Cerebellar nuclear complex (tissue), 1 donor: Measurements from ENCODE around the gene SLC19A1.
"Not testable (repeated sequence)": the region's sequence is repeated elsewhere in the genome, so short reads cannot be mapped to it uniquely, and the experiment has no call there.

ENCODE experiments used
- DNase-seq, 2 experiments: peaks; one replicate each; lab custom pipeline; 2025; lab: John Stamatoyannopoulos, UW

SLC19A1 gene

DNA sequence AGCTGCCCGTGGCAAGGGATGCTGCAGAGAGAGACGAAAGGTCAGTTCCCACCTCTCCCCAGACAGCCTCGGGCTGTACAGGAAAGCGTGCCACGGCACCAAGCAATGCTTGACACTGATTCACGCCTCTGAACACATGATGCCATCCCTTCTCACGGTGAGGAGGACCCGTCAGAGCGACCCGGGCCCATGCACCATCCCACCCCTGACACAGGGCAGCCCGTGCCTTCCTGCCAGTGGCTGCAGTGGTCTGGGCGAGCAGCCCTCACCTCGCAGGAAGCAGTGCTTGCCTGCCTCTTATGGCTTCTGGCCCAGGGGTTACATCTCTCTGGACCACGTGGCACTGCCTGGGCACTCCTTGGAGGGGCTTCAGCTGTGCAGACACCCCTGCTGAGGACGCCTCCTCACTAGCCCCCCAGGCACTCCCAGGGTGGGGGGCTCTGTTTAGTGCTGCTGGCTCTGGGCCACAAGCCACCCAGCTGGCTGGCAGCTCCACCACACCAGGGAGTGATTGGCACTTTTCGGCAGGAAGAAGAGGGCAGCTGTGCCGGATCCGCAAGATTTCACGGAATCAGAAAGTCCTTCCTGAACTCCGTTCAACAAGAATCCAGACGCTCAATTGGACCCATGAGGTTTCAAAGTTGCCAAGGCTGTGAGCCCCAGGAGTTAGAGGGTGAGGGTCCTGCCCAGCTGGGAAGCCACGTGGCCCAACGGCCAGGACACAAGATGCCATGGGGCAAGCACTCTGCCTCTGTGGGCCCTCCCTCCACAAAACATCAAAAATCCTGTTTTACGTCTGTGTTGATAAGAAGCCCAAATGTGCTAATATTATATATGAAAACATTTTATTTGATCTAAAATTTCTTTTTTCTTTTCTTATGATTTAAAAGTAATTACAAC lies 34.8 kb upstream of the SLC19A1 start:
- DNase-seq = no peak

DNA sequence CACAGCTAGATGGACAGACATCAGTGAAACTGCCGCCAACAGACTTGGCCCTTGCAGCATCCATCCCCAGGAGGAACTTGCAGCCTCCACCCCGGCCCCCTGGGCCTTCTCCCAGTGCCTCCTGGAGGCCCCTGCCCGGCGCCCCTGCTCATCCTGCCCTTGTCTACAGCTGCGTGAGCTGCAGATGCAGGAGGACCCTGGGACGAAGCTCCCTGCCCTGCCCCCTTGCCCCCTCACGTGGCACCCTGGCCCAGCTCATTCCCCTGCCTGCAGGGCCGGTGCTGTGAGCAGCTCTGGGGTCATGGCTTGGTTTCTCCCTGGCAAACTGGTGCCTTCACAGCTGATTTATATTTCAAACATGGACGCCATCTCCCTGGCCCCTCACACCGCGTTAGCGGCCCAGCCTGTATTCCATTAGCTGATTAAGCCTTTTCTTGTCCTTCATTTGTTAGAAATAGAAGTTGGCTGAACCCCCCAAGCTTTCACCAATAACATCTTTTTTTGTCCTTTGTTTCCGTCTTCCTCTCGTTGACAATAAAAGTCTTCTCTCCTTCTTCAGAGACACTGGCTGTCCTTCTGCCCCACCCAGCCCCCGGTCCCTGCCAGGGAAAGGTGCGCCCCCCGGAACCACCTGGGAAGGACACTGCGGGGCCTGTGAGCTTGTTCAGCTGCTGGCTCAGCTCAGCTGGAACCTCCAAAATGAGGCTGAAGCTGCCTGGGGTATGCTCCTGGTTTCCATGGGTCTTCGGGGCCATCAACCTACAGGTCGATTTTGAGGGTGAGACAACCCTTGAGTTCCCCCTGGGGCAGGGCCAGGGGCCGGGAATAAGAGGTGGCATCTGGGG lies 34.0 kb upstream of the SLC19A1 start:
- DNase-seq = no peak

DNA sequence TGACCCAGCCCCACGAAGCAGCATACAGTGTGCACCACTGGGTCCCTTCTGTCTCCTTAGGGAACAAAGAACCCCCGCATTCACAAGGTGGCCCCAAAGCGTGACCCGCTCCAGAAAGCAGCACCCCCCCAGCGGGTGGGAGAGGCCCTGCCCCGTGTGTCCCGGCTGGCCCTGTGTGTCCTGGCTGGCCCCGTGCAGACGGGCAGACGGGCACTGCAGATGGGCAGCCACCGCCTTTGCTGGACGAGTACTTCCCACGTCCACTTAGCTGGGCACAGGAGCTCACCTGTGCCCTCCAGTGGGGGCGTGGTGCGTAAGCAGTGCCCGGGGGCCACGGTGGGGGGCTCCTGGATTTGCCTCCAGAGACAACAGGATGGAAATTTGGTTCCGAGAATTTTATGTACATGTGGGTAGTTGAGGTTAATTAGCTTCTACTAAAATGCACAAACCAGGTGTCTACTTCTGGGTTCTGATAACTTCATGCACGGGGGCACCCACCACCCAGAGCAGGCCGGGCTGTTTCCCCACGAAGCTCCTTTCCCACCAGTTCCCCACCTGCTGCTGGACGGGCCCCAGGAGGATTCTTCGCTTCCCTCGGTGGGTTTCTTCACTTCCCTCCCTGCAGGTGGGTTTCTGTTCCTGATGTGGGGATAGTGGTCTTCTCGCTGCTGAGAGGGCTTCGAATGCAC lies 33.2 kb upstream of the SLC19A1 start:
- no peak for DNase-seq

DNA sequence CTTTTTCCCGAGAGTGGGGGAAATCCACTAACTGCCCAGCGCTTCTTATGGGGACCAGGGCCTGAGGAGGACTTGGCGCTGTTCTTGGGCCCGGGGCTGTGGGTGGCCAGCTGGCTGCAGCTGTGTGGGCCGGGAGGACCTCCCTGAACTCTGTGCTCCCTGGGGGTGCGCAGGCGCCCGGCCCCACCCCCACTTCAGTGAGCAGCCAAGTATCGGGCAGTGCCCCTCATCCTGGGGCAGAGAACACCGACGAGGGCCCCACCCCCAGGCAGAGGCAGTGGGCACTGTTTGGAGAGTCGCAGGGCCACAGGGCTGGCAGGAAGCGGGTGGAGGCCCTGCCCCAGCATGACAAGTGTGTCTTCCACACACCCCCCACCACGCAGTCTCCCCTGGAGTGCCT lies 32.5 kb upstream of the SLC19A1 start:
- DNase-seq = no peak

DNA sequence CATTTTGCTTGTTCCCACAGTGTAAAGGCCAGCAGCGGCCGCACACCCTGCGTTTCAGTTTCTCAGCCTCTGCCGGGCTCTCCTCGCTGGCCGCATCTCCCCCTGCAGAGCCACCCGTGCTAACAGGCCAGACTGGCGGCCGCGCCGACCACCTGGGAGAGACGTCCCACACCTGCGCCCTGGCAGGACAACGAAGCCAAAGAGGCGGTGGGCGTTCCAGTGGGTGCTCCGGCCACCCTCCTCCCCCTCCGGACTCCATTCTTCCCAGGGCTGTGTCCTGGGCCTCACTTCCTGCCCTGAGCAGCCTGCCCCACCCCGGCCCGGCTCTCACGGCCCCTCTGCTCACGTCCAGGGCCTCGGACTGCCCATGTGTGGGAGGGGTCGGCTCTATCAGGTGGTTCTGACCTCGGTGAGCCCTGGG lies 31.9 kb upstream of the SLC19A1 start:
- no peak for DNase-seq

DNA sequence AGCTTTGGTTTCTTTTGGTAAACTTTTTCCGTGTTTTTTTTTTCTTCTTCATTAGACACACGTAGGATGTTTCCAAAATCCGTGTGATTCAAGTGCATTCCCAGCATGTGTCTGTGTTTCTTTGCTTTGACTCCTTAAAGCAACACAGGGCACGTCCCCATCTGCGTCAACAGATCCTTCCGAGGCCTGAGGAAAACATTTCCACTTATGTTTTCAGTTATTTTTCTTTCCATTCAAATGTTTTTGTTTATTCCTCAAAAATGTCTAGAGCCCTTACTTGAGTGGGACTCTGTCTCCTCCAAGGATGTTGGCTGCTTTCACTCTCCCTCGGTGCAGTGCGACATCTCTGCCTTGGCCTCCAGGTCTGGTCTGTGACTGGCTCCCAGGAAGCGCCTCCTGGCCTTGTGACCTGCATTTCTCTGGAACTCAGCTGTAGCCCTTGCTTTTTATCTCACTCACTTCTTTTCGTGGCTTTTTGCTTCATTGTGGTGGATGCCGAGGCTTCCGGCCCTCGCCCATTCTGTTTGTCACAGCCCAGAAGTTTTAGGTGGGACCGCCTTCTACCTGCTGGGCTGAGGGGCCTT lies 31.3 kb upstream of the SLC19A1 start:
- DNase-seq = no peak

DNA sequence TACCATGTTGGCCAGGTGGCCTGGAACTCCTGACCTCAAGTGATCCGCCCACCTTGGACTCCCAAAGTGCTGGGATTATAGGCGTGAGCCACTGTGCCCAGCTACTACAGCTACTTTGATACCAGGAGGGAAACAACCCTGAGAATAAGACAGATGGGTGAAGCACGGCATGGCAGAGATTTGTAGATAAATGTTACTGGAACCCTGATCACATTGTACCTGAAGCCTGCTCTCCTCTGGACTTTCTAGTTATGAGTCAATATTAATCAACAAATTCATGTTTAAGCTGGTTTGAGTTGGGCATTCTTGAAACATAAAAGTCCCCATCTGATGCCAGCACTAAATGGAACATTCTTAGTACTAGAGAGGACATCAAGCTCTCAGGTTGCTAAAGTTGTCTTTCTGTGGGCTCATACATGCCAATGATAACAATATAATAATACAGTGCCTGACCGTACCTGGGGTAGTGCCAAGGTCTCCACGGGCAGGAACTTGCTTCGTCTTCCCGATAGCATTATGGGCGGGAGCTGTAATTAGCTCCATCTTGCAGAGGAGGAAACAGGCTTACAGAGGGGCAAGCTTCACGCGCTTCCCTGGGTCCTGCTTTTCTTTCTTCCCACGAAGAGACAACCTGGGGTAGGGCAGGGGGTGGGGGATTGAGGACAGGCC lies 30.7 kb upstream of the SLC19A1 start:
- no peak for DNase-seq

DNA sequence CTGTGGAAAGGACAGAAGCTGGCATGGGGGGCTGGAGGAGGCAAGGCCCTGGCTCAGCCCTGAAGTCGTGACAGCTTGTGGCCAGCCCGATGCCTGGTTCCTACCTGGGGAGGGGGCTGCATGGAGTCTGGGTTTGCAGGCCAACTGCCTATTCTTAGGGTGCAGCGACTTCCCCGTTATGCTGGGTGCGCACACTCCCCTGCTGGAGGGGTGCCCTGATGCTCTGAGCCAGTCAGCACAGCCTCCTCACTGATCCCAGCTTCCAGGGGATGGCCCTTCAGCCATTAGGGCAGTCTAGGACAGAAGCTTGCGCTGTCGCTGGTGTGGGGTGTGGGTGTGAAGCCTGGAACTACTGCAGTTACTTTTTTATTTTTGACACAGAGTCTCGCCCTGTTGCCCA lies 30.0 kb upstream of the SLC19A1 start:
- no peak for DNase-seq

DNA sequence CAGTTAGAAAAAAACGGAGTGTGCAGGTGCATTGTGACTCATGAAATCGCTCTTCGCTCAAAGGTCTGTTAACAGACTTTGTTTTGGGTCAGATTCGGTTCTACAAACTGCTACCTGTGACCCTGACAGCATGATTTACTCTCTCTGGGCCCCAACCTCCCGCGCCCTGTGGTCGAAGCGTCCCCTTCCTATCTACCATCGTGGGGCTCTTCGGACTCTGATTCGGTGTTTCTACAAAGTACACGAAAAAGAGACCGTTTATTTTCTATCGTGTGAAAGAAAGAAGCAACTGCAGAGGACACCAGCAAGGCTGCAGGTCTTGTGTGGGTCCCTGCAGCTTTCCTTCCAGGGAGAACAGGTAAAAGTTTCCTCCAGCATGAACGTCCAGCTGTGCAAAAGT lies 29.4 kb upstream of the SLC19A1 start:
- DNase-seq = no peak

DNA sequence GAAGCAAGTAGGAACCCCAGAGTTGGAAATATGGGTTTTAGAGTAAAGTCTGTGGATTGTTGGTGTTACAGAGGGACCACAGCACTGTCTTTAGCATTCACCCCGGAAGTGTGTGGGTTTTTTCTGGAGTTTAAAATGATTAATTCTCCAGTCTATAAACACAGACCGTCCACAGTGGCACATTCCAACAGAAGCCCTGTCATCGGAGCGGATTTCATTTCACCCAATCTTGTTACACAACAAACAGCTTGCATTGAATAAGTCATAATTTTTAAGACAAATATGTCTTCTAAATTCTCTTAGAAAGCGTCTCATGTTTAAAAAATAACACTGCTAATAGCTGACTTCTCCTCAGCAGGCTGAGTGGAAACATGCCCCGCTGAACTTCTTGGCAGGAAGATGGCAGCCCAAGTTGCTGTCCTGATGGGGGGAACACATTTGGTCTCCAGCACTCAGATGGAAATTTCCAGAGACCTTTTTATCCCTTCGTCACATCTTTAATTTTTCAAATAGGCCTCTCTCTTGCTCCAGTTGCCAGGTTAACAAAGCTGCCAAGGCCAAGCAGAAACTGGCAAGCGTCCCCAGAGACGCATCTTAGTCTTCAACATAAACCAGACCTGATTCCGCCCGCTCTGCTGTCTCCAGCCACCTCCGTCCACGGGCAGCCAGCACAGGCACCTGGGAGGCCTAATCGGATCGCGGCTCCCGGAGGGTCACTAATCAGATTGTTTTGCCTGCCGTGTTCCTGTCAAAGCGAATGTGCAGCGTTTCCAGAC lies 28.8 kb upstream of the SLC19A1 start:
- peak in 1 of 2 experiments; percentile 64 for DNase-seq

DNA sequence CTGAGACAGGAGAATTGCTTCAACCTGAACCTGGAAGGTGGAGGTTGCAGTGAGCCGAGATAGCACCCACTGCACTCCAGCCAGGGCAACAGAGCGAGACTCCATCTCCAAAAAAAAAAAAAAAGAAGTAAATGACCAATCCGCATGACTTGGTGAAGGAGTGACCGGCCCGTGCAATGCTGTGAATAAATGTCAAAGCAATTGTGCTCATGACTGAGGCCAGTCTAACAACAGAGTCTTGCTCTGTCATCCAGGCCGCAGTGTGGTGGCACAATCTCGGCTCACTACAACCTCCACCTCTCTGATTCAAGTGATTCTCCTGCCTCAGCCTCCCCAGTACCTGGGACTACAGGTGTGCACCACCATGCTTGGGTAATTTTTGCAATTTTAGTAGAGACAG lies 27.8 kb upstream of the SLC19A1 start:
- DNase-seq = no peak

DNA sequence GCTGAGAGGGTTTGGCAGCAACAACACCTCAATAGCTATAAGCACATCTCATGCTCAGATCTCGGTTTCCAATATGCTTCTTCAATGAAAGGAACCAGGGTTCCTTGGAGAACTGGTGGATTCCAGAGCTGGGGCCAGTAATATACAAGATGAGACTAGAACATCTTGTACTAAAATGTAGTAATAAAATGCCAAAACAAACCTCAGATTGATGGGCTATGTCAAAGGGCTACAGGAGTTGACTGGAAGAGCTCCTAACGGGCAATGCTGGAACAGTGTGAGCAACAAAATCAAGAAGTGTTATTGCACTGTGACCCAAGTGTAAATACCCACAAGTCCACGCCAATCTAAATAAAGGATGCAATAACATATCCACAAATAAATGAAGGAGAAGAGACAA lies 26.1 kb upstream of the SLC19A1 start:
- no peak for DNase-seq

DNA sequence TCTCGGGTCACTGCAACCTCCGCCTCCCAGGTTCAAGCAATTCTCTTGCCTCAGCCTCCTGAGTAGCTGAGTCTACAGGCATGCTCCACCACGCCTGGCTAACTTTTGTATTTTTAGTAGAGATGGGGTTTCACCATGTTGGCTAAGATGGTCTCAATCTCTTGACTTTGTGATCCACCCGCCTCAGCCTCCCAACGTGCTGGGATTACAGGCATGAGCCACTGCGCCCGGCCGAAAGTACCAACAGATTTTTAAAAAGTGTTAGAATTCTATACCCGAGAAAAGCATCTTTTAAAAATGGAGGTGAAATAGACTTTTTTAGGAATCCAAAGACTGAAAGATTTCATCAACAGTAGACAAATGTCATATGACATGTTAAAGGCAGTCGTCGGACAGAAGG lies 21.9 kb upstream of the SLC19A1 start:
- DNase-seq = not testable (repeated sequence)

DNA sequence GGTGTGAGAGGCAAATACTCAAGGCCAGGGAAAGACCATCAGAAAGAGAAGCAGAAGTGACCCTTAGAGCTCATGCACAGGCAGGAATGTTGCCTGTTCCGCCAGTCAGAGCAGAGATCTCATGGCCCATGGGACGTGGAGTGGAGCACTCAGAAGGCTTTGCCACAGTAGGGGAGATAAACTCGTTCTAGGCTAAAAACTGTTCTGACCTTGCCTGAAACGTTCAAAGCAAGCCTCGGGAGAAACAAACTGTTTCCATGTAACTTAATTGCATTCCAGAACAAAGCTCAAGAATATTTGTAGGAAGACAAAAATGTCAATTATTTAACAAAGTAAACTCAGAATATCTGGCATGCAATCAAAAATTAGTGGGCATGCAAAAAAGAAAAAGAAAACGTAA lies 20.7 kb upstream of the SLC19A1 start:
- DNase-seq = no peak

DNA sequence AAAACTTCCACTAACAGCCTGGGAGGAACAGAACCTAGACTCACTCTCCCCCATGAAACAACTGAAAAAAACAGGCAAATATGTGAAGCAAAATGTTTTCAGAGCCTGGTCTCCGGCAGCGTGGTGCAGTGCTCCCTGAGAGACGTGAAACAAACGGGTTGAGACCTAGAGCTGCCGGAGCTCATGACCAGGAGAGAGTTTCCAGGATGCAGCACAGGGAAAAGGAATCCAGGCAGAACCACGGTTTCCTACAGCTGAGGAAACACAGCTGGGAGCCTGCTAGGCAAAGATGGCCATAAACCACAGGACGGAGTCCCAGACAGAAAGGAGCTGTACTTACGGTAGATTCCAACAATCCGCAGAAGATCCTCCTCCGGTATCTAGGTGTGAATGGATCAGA lies 20.2 kb upstream of the SLC19A1 start:
- DNase-seq = no peak

DNA sequence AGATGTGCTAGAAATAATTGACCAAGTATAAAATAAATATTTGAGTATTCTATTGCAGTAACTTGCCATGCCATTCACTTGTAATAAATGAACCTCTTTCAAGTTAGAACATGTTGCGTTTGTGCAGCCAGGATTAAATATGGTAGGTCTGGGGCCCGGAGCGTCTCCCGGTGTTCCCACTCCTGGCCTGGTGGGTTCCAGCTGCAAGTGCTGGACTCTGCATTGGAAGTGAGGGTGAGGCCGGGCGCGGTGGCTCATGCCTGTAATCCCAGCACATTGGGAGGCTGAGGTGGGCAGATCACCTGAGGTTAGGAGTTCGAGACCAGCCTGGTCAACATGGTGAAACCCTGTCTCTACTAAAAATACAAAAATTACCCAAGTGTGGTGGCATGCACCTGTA lies 19.0 kb upstream of the SLC19A1 start:
- not testable (repeated sequence) for DNase-seq

DNA sequence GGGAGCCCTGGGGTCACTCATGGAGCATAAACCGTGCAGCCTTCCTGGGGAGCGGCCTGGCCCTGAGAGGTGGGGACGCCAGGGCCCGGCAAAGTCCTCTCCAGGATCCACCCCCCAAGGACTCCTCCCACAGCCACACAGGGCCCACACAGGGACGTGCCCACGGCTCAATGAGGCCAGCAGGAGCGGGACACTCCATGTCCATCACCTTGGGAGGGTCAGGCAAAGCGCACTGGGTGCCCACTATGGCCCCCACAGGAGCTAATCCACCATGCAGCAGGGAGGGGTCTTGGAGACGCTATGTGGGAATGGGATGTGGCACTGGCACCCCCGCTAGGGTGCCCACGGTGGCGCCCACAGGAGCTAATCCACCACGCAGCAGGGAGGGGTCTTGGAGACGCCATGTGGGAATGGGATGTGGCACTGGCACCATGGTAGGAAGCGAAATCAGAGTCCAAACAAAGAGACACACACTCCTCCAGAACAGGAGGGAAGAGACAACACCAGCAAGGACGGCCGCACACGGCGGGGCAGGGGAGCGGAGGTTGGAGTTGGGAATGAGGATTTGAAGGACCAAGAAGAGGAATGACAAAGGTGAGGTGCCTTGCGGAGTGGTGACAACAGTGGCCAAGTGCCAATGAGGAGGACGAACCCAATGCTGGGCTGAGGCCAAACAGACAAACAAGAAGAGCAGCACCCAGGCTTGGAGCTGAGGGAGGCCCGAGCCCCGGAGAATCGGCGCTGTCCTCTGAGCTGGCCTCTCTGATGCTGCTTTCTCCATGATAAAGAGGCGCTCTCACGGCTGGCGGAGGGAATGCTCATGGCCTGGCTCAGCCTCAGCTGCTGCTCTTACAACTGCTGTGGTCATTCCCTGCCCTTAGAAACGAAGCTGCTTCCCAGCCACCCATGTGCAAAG lies 18.1 kb upstream of the SLC19A1 start:
- no peak for DNase-seq

DNA sequence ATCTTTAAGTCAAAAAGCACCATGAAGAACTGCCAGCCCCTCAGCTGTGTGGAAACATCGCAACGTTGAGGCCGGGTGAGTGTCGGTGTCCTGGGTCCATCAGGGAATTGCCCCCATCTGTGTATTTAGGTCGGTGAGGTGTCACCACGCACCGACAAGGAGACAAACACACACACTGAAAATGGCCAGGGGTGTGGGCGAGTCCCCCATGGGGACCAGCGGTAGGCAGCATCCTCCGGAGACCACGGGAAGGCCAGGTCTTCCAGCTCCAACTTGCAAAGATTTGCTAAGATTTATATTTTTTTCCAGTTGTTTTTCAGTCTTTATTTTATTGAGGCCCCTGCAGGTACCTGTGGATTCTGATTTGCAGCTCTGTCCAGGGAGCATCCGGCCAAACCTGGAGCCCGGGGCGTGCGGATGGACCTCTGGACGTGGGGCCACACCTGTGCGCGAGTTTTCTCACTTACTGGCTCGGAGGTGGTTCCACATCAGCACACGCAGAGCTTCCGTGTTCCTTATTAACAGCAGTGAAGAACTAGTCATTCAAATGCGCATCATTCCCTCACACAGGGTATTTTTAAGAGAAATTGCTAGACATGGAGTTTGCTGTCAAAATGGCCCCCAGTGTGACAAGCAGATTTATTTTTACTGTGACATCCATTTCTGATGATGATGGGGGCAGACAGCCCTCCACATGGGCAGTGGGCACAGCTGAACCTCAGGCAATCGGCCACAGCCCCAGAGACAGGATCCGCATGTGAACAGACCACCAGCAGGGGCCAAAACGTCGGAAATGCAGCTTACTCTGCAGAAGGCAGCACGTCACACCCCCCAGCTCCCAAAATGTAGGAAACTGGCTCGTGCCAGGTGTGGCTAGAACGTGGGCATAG lies 17.2 kb upstream of the SLC19A1 start:
- no peak for DNase-seq
